ENCODE measurements around the gene ALK.

The ALK gene

DNA sequence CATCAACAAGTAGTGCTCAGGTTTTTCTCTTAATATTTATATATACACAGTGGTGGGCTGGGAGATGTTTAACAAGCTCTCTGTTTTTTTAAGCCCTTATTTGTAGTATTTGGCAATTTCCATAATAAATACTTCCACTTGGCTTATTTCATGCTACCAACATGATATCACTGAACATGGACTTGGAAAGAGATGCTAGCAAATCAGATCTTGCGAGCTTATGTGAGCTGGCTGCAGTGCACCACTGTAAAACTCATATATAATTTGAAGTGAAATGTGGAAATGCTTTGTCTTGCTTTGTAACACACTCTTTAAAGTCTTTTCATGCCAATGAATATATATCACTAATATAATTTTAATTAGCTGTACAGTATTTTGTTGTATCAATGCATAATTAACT lies 155.7 kb downstream of the ALK start:
- TF ChIP-seq, protein P1, sequence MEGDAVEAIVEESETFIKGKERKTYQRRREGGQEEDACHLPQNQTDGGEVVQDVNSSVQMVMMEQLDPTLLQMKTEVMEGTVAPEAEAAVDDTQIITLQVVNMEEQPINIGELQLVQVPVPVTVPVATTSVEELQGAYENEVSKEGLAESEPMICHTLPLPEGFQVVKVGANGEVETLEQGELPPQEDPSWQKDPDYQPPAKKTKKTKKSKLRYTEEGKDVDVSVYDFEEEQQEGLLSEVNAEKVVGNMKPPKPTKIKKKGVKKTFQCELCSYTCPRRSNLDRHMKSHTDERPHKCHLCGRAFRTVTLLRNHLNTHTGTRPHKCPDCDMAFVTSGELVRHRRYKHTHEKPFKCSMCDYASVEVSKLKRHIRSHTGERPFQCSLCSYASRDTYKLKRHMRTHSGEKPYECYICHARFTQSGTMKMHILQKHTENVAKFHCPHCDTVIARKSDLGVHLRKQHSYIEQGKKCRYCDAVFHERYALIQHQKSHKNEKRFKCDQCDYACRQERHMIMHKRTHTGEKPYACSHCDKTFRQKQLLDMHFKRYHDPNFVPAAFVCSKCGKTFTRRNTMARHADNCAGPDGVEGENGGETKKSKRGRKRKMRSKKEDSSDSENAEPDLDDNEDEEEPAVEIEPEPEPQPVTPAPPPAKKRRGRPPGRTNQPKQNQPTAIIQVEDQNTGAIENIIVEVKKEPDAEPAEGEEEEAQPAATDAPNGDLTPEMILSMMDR (IDR thresholded peaks at IDR 0.05; ENCODE audit: control insufficient read depth, insufficient read depth, low read depth, low read length, missing control alignments): no peak
- no peak overlapping the region for H3K4me3 ChIP-seq (ENCODE audit: control insufficient read depth, low read depth, low read length)
- DNase-seq (ENCODE audit: low read depth): no peak

DNA sequence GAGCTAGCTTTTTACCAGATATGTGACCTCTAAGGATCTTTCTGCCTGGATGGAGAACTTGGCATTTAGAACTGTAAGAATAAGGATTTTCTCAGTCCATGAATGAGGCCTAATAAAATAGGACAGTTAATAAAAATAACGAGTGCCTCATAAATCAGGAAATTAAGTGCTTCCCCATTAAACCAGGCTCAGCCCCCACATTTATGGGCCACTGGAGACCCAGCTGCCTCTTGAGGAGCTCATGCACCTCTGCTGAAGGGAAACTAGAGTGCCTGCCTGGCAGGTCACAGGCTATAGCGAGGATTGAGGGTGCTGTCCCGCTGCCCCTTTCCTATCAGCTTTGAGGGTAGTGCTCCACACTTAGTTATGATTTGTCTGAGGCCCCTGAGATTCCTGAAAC lies 158.0 kb downstream of the ALK start:
- H3K4me3 ChIP-seq (ENCODE audit: control insufficient read depth, low read depth, low read length): no peak overlapping the region
- TF ChIP-seq, protein P1 (IDR thresholded peaks at IDR 0.05; ENCODE audit: control insufficient read depth, insufficient read depth, low read depth, low read length, missing control alignments): no peak
- no peak for DNase-seq (ENCODE audit: low read depth)

DNA sequence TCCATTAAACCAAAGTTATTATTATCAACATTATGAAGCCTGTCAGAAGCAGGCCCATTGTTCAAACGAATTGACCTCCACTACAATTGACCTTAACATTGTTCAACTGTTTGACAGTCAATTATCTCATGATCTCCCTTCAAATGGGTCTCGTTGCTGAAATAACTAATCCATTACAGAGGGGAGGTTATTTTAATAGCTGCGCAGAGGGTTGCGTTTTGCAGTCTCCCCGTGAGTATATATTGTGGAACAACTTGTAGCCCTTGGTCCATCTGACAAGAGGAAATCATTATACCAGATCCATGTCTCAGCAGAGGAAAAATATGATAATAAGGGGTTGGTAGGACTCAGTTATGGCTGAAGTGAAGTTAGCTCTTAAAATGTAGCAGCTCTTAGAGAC lies 159.1 kb downstream of the ALK start:
- TF ChIP-seq, protein P1 (IDR thresholded peaks at IDR 0.05; ENCODE audit: control insufficient read depth, insufficient read depth, low read depth, low read length, missing control alignments): no peak
- H3K4me3 ChIP-seq (ENCODE audit: control insufficient read depth, low read depth, low read length): no peak overlapping the region

DNA sequence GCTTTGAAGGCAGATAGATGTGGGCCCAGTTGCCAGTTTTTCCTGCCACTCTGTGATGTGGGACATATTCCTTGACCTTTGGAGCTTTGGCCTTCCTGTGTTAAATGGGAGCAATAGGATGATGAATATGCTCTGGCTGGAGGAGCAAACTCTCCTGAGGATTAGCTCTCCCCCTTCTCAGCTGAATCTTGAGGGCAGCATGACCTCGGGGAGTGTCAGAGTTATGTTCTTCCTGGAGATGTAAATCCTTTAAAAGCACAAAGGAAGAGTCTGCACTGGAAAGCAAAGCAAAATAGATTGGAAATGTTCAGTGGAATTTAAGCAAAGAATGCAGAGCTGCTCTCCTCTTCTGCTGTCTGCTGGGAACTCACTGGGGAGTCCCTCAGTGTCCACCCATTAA lies 160.1 kb downstream of the ALK start:
- TF ChIP-seq, protein P1 (IDR thresholded peaks at IDR 0.05; ENCODE audit: control insufficient read depth, insufficient read depth, low read depth, low read length, missing control alignments): no peak
- no peak overlapping the region for H3K4me3 ChIP-seq (ENCODE audit: control insufficient read depth, low read depth, low read length)
- no peak for DNase-seq (ENCODE audit: low read depth)

More for the DNA sequence above, 159.1 kb downstream of the ALK start:
- no peak for DNase-seq (ENCODE audit: low read depth)

DNA sequence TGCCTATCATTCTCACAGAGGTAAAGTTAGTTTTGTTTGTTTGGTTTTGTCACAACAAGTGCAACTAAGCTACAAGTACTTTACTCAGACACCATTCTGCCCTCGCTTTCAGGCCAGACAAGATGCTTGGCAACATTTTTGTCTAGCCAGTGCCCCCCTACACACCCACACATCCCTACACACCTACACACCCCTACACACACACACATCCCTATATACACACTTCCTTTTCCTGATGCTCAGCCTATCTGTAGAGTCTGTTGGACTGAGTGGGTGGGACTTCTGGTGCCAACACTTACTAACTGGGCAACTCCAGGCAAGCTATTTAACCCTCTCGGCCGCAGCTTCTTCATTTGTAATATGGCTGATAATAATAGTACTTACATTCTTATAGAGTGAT lies 161.4 kb downstream of the ALK start:
- DNase-seq (ENCODE audit: low read depth): no peak
- TF ChIP-seq, protein P1 (IDR thresholded peaks at IDR 0.05; ENCODE audit: control insufficient read depth, insufficient read depth, low read depth, low read length, missing control alignments): no peak
- H3K4me3 ChIP-seq (ENCODE audit: control insufficient read depth, low read depth, low read length): no peak overlapping the region

DNA sequence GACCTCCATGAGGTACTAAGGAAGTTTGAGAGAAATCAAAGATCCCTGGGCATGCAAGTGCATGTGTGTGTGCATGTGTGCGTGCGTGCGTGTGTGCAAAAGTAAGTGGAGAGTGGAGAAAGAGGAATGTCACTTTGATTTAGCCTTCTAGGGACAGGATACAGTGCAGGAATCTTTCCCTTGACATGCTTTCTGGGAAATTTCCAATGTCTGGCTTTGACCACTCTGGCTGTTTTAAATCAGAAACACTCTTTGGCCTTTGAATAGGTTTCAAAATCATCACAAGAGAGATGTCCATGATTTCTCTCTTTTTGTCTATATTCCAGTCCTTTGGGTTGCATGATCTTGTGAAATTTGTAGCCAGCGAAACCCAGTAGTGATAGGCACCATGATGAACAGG lies 162.0 kb downstream of the ALK start:
- DNase-seq (ENCODE audit: low read depth): no peak
- H3K4me3 ChIP-seq (ENCODE audit: control insufficient read depth, low read depth, low read length): no peak overlapping the region
- TF ChIP-seq, protein P1 (IDR thresholded peaks at IDR 0.05; ENCODE audit: control insufficient read depth, insufficient read depth, low read depth, low read length, missing control alignments): no peak

DNA sequence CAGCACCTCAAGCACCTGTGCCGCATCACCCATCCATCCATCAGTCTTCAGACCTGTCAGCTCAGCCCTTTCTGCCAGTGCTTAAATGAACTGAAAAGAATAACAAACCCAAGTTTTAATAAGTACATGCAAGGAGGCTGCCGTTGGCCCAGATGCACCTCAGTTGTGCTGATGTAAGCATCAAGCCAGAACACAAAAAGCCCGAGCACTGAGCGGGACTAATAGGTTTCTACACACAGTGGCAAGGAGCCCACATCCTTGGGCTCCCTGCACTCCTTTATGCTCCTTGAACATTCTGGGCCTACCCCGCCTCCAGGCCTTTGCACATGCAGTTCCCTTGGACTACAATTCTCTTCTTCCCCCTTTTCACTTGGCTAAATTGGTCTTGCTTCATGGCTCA lies 165.6 kb downstream of the ALK start:
- DNase-seq (ENCODE audit: low read depth): no peak
- TF ChIP-seq, protein P1 (IDR thresholded peaks at IDR 0.05; ENCODE audit: control insufficient read depth, insufficient read depth, low read depth, low read length, missing control alignments): no peak
- H3K4me3 ChIP-seq (ENCODE audit: control insufficient read depth, low read depth, low read length): no peak overlapping the region

Measured in AG09309 (cell line).